ENCODE data around the gene TBC1D17.

Gene TBC1D17

DNA sequence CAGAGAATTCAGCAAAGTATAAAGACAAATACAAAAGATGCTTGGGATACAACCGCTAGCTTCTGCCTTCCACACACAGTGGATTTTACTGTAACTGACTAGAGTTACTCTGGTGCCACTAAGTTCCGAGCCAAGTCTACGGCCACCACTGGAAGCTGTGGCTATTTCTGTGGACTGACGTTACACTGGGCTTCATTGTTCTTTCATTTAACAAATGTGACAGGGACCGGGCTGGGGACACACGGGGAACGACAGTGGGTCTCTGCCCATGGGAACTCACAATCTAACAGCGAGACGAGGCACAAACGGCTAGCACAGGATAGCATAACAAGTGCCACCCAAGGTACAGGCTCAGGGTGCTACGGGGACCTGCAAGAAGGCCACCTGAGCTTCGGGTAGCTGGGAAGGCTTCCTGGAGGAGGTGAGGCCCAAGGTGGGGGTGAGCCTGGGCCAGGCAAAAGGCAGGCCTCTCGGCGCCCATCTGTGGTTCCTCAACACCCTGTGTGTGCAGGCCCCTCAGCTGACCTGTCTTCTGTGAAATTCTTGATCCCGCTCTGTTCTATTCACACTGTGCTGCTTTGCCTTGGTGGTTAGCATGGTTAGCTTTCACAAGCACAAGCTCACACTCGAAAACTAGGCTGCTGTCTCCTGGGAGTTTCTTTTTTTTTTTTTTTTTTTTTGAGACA lies 29.5 kb downstream of the TBC1D17 start:
- DNase-seq (ENCODE audit: low read depth) = no peak
- TF ChIP-seq, protein P1, sequence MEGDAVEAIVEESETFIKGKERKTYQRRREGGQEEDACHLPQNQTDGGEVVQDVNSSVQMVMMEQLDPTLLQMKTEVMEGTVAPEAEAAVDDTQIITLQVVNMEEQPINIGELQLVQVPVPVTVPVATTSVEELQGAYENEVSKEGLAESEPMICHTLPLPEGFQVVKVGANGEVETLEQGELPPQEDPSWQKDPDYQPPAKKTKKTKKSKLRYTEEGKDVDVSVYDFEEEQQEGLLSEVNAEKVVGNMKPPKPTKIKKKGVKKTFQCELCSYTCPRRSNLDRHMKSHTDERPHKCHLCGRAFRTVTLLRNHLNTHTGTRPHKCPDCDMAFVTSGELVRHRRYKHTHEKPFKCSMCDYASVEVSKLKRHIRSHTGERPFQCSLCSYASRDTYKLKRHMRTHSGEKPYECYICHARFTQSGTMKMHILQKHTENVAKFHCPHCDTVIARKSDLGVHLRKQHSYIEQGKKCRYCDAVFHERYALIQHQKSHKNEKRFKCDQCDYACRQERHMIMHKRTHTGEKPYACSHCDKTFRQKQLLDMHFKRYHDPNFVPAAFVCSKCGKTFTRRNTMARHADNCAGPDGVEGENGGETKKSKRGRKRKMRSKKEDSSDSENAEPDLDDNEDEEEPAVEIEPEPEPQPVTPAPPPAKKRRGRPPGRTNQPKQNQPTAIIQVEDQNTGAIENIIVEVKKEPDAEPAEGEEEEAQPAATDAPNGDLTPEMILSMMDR (conservative IDR thresholded peaks at IDR 0.05; ENCODE audit: low read depth, low read length) = no peak
- H3K4me3 ChIP-seq (ENCODE audit: low read depth, low read length) = no peak overlapping the region

DNA sequence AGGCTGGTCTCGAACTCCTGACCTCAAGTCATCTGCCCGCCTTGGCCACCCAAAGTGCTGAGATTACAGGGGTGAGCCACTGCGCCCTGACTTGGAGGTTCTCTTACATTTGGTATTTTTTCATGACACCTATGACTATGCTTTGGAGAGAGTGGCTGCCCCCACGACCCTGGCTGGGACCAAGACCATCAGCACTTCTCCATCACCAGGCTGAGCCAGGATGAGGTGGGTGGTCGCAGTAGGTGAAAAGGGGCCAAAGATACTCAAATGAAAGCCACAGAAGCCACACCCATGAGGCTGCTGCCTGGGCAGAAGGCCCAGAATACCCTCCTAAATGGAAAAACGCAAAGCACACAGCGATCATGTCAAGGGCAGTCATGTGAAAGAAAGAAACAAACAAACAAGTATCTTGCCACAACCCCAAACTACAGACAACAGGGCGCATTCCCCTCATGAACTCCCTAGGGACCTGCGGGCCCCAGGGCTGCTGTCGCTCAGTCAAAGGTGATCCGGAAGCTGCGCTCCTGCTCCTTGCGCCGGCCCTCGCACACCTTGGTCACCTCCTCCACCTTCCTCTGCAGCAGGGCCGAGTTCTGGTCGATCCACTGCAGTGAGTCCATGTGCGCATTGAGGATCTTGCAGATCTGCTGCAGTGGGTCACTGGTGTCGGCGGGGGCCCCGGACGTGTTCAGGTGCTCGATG lies 30.4 kb downstream of the TBC1D17 start:
- H3K4me3 ChIP-seq (ENCODE audit: low read depth, low read length) = no peak overlapping the region
- TF ChIP-seq, protein P1 (conservative IDR thresholded peaks at IDR 0.05; ENCODE audit: low read depth, low read length) = no peak
- DNase-seq (ENCODE audit: low read depth) = no peak

DNA sequence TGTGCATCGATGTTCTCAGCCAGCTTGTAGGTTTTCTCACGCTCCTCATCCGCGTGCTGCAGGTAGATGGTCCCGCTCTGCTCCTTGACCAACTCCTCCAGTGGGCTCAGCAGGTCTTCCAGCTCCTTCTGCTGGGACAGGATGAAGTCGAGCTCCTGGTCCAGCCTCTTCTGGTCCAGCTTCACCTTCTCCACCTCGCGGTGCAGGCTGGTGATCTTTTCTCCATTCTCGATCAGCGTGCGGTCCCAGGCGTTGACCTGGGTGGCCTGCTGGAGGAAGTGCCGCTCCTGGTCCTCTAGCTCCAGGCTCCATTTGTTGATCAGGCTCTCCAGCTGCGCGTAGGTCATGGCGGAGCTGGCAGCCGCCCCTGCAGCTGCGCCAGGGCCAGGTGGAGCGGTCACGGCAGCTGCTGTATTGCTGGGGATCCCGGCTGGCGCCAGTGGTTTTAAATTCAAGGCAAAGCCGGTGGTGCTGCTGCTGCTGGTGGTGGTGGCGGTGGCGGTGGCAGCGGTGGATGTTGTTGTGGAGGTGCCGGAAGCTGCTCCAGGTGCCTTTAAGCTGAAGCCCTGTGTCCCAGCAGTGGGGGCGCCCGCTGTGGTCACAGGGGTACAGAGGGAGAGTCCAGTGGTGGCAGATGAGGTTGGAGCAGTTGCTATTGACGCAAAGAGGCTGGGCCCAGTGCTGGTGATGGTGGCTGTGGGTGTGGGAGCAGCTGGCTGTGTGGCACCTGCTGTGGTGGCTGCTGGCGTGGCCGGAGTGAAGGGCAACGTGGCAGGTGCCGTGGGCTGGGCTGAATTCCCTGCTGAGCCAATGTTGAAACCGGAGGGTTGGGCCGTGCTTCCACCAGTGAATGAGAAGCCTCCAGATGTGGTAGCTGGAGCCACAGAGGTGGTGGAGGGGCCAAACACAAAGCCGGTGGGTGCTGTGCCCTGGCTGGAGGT lies 31.2 kb downstream of the TBC1D17 start:
- H3K4me3 ChIP-seq (ENCODE audit: low read depth, low read length) = no peak overlapping the region
- TF ChIP-seq, protein P1 (conservative IDR thresholded peaks at IDR 0.05; ENCODE audit: low read depth, low read length) = no peak
- no peak for DNase-seq (ENCODE audit: low read depth)

DNA sequence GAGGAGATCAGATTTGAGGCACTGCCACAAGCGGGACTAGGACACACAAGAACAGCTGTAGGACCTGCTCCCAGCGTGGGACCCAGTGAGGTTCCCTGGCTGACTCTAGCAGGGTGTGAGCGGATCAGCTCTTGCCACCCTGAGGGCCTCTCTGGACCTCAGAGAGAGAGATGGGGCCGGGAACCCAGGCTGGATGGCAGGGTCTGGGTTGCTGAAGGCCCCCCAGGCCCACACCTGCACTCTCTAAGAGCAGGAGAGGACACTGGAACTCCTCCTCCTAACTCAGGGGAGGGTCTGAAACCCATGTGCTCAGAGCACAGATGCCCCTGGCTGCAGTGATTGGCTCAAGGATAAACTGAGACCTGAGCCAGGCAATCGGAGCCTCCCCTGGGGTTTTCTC lies 32.7 kb downstream of the TBC1D17 start:
- no peak for DNase-seq (ENCODE audit: low read depth)
- TF ChIP-seq, protein P1 (conservative IDR thresholded peaks at IDR 0.05; ENCODE audit: low read depth, low read length) = no peak
- H3K4me3 ChIP-seq (ENCODE audit: low read depth, low read length) = no peak overlapping the region

DNA sequence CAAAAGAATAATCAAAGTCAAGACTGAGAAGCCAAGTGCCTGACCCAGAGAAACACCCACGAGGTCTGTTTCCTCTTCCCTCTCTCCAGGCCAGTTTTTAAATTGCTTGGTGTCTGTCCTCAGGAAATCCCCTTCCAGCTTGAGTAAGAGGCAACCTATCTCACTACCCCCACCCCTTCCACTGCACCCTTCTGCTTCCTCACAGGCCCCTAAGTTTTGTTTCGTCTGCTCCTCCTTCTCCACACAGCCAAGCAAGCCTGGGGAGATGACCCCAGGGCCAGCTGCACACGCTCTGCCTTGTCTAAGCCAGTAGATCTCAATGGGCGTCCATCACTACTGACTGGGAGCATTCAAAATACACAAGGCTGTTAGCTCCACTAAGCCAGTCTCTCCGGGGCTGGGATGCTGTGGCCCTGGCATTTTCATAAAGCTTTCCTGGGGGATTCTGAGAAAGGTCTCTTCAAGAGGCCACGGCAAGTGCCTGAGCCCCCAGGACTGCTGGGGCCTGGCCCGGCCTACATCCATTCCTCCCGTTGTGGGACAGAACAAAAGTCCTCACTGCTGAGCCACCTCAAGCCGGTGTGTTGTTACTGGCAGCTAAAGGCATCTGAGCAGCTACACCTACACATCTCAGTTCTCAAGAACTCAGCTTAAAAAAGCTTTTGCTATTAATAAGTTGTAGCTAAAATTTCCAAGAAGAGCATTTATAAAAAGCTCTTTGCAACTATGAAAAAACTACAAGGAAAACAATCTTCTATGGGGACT lies 34.1 kb downstream of the TBC1D17 start:
- TF ChIP-seq, protein P1 (conservative IDR thresholded peaks at IDR 0.05; ENCODE audit: low read depth, low read length) = no peak
- DNase-seq (ENCODE audit: low read depth) = peak; percentile 66
- H3K4me3 ChIP-seq (ENCODE audit: low read depth, low read length) = no peak overlapping the region

DNA sequence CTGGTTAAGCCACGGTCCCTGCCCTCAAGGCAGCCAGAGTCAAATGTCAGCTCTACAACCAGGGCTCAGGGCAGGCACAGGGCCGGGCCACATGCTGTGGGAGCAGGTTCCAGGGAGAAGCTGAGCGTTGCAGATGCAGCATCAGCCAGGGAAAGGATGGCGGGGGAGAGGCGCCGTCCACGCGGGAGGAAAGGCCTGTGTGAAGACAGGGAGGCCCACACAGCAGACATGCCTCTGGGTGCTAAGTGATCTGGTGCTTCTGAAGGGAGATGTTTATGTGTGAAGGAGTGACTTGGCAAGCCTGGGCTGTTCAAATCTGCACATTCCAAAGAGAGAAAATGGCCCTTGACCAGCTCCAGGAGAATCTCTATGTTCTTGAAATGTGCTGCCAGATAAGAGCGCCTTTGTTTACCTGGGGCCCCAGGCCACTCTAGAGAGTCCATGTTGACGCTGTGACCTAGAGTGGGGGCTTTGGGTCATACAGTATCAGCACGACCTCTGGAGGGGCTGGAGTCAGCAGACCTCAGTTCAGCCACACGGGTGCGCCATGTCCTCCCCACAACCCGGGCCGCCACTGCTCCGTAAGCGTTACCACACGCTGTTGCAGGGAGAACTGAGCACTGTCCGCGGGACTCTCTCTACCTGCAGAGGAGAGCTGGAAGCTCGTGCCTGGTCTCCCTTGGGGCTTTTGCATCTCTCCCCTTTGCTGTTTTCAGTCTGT lies 35.6 kb downstream of the TBC1D17 start:
- no peak overlapping the region for H3K4me3 ChIP-seq (ENCODE audit: low read depth, low read length)
- TF ChIP-seq, protein P1 (conservative IDR thresholded peaks at IDR 0.05; ENCODE audit: low read depth, low read length) = peak; percentile 19
- DNase-seq (ENCODE audit: low read depth) = peak; percentile 61
